SW 1271 (cell line): ENCODE measurements around the gene AQP12A.
"Not testable (repeated sequence)": the region's sequence is repeated elsewhere in the genome, so short reads cannot be mapped to it uniquely, and the experiment has no call there.

Source experiments
- DNase-seq, 2 experiments: peaks; one replicate each; lab custom pipeline; 2025; lab: John Stamatoyannopoulos, UW

AQP12A gene

GRCh38 chr2:240659883-240660282 lies 31.8 kb upstream of the AQP12A start:
- DNase-seq: not testable (repeated sequence)

- DNase-seq: no peak
These were observed 29.0 kb upstream of the AQP12A start for GRCh38 chr2:240662681-240663080.

- DNase-seq: no peak
These were observed 28.0 kb upstream of the AQP12A start for GRCh38 chr2:240663546-240664190.

GRCh38 chr2:240664622-240665021 lies 27.0 kb upstream of the AQP12A start:
- no peak for DNase-seq

- DNase-seq: no peak
These were observed 21.3 kb upstream of the AQP12A start for GRCh38 chr2:240670402-240670801.

- no peak for DNase-seq
These were observed 20.7 kb upstream of the AQP12A start for GRCh38 chr2:240670950-240671349.

GRCh38 chr2:240672076-240672700 lies 19.5 kb upstream of the AQP12A start:
- no peak for DNase-seq

GRCh38 chr2:240672701-240673190 lies 18.9 kb upstream of the AQP12A start:
- DNase-seq: no peak

- not testable (repeated sequence) for DNase-seq
These were observed 17.0 kb upstream of the AQP12A start for GRCh38 chr2:240674461-240675184.

GRCh38 chr2:240675345-240675744 lies 16.3 kb upstream of the AQP12A start:
- DNase-seq: not testable (repeated sequence)

GRCh38 chr2:240678043-240678442 lies 13.6 kb upstream of the AQP12A start:
- DNase-seq: not testable (repeated sequence)

- DNase-seq: not testable (repeated sequence)
These were observed 12.8 kb upstream of the AQP12A start for GRCh38 chr2:240678909-240679308.

- DNase-seq: not testable (repeated sequence)
These were observed 11.5 kb upstream of the AQP12A start for GRCh38 chr2:240680185-240680584.

- not testable (repeated sequence) for DNase-seq
These were observed 9.0 kb upstream of the AQP12A start, which contains the start of gene AQP12B for GRCh38 chr2:240682431-240683224. Gene AQP12B, minus strand, starts transcription at chr2:240682885. Its CDS starts 48 bp downstream, at chr2:240682837.

- DNase-seq: not testable (repeated sequence)
These were observed 8.2 kb upstream of the AQP12A start for GRCh38 chr2:240683329-240683979.

GRCh38 chr2:240683980-240684728 lies 7.5 kb upstream of the AQP12A start:
- DNase-seq: not testable (repeated sequence)

- no peak for DNase-seq
These were observed 5.8 kb upstream of the AQP12A start for GRCh38 chr2:240685771-240686371.

GRCh38 chr2:240686460-240686859 lies 5.2 kb upstream of the AQP12A start:
- DNase-seq: no peak

- DNase-seq: no peak
These were observed 4.5 kb upstream of the AQP12A start for GRCh38 chr2:240687045-240687740.
